ENCODE measurements around the gene ROBO1. TPM values are rescaled to one million over a fixed set of nuclear protein-coding genes. Genes with fewer than 3 reads are reported as not detected.

ROBO1 gene
- total and polyA plus RNA-seq, 3 experiments from 2014 or later = 0.54 to 0.59 (median 0.55) TPM

GRCh38 chr3:78614486-78614885 is 1153.3 kb downstream of the ROBO1 start:
- no peaks in the 10 kb centered on the region for H3K36me3 Mint-ChIP-seq
- Histone ChIP-seq H3K4me1 (ENCODE audit: insufficient read depth, low read length) (no peaks in the 10 kb centered on the region), H3K36me3 (ENCODE audit: insufficient read depth, low read length) (no peaks in the 10 kb centered on the region), H3K27ac (ENCODE audit: low read depth, low read length) (no peak overlapping the region), H3K4me3 (ENCODE audit: low read length) (no peak overlapping the region), H3K9me3 (ENCODE audit: low read length) (no peaks in the 10 kb centered on the region), H3K27me3 (ENCODE audit: insufficient read depth, low read length, poor library complexity, severe bottlenecking) (no peaks in the 10 kb centered on the region)
- CTCF ChIA-PET = no interaction called here
- POLR2A ChIA-PET = no interaction called here
- H3K27ac Mint-ChIP-seq = no peak overlapping the region
- peaks cover 4 to 11% (median 9%) of the 10 kb centered on the region in 5 donors for H3K9me3 Mint-ChIP-seq
- H3K4me3 Mint-ChIP-seq = no peak overlapping the region
- H3K4me1 Mint-ChIP-seq = no peaks in the 10 kb centered on the region
- no peaks in the 10 kb centered on the region for H3K27me3 Mint-ChIP-seq
- DNase-seq = no peak

GRCh38 chr3:78613421-78613879 is 1154.3 kb downstream of the ROBO1 start:
- no peaks in the 10 kb centered on the region for H3K27me3 Mint-ChIP-seq
- H3K27me3 ChIP-seq (ENCODE audit: insufficient read depth, low read length, poor library complexity, severe bottlenecking) = no peaks in the 10 kb centered on the region
- H3K9me3 Mint-ChIP-seq = peaks cover 2 to 15% (median 4%) of the 10 kb centered on the region in 5 donors
- H3K9me3 ChIP-seq (ENCODE audit: low read length) = no peaks in the 10 kb centered on the region
- H3K27ac Mint-ChIP-seq = no peak overlapping the region
- ChIA-PET POLR2A (no interaction called here), CTCF (no interaction called here)
- H3K4me1 Mint-ChIP-seq = no peaks in the 10 kb centered on the region
- no peaks in the 10 kb centered on the region for H3K4me1 ChIP-seq (ENCODE audit: insufficient read depth, low read length)
- no peak overlapping the region for H3K4me3 Mint-ChIP-seq
- no peak overlapping the region for H3K4me3 ChIP-seq (ENCODE audit: low read length)
- no peaks in the 10 kb centered on the region for H3K36me3 Mint-ChIP-seq
- DNase-seq = no peak
- no peaks in the 10 kb centered on the region for H3K36me3 ChIP-seq (ENCODE audit: insufficient read depth, low read length)
- no peak overlapping the region for H3K27ac ChIP-seq (ENCODE audit: low read depth, low read length)

- Mint-ChIP-seq H3K27ac (no peak overlapping the region), H3K9me3 (peaks cover 2 to 19% (median 4%) of the 10 kb centered on the region in 5 donors), H3K27me3 (no peaks in the 10 kb centered on the region), H3K4me3 (peak overlapping the region in 1 of 7 donors; percentile 4), H3K36me3 (no peaks in the 10 kb centered on the region), H3K4me1 (no peaks in the 10 kb centered on the region)
- H3K4me1 ChIP-seq (ENCODE audit: insufficient read depth, low read length) = no peaks in the 10 kb centered on the region
- DNase-seq = no peak
- H3K9me3 ChIP-seq (ENCODE audit: low read length) = no peaks in the 10 kb centered on the region
- ChIA-PET POLR2A (no interaction called here), CTCF (no interaction called here)
- H3K27me3 ChIP-seq (ENCODE audit: insufficient read depth, low read length, poor library complexity, severe bottlenecking) = no peaks in the 10 kb centered on the region
- H3K4me3 ChIP-seq (ENCODE audit: low read length) = no peak overlapping the region
- no peak overlapping the region for H3K27ac ChIP-seq (ENCODE audit: low read depth, low read length)
- H3K36me3 ChIP-seq (ENCODE audit: insufficient read depth, low read length) = no peaks in the 10 kb centered on the region
These were observed 1156.5 kb downstream of the ROBO1 start for GRCh38 chr3:78611278-78611677.

- Mint-ChIP-seq H3K4me3 (no peak overlapping the region), H3K27ac (no peak overlapping the region), H3K36me3 (no peaks in the 10 kb centered on the region), H3K4me1 (no peaks in the 10 kb centered on the region), H3K9me3 (peaks cover 2 to 25% (median 4%) of the 10 kb centered on the region in 5 donors), H3K27me3 (no peaks in the 10 kb centered on the region)
- Histone ChIP-seq H3K4me1 (ENCODE audit: insufficient read depth, low read length) (no peaks in the 10 kb centered on the region), H3K4me3 (ENCODE audit: low read length) (no peak overlapping the region), H3K9me3 (ENCODE audit: low read length) (no peaks in the 10 kb centered on the region), H3K27me3 (ENCODE audit: insufficient read depth, low read length, poor library complexity, severe bottlenecking) (no peaks in the 10 kb centered on the region), H3K36me3 (ENCODE audit: insufficient read depth, low read length) (no peaks in the 10 kb centered on the region), H3K27ac (ENCODE audit: low read depth, low read length) (no peak overlapping the region)
- POLR2A ChIA-PET = no interaction called here
- no peak for DNase-seq
- CTCF ChIA-PET = no interaction called here
These were observed 1157.2 kb downstream of the ROBO1 start for GRCh38 chr3:78610462-78611125.

GRCh38 chr3:78606756-78607155 is 1161.0 kb downstream of the ROBO1 start:
- no peaks in the 10 kb centered on the region for H3K27me3 Mint-ChIP-seq

GRCh38 chr3:78605178-78605577 is 1162.6 kb downstream of the ROBO1 start:
- Histone ChIP-seq H3K27me3 (ENCODE audit: insufficient read depth, low read length, poor library complexity, severe bottlenecking) (no peaks in the 10 kb centered on the region), H3K27ac (ENCODE audit: low read depth, low read length) (no peak overlapping the region), H3K4me1 (ENCODE audit: insufficient read depth, low read length) (no peaks in the 10 kb centered on the region), H3K36me3 (ENCODE audit: insufficient read depth, low read length) (no peaks in the 10 kb centered on the region), H3K4me3 (ENCODE audit: low read length) (no peak overlapping the region), H3K9me3 (ENCODE audit: low read length) (no peaks in the 10 kb centered on the region)
- H3K36me3 Mint-ChIP-seq = no peaks in the 10 kb centered on the region
- DNase-seq = no peak
- peaks cover 5 to 31% (median 9%) of the 10 kb centered on the region in 5 donors for H3K9me3 Mint-ChIP-seq
- no peaks in the 10 kb centered on the region for H3K27me3 Mint-ChIP-seq
- no peaks in the 10 kb centered on the region for H3K4me1 Mint-ChIP-seq
- POLR2A ChIA-PET = no interaction called here
- CTCF ChIA-PET = no interaction called here
- H3K27ac Mint-ChIP-seq = no peak overlapping the region
- no peak overlapping the region for H3K4me3 Mint-ChIP-seq

More at GRCh38 chr3:78606756-78607155, 1161.0 kb downstream of the ROBO1 start:
- Histone ChIP-seq H3K27me3 (ENCODE audit: insufficient read depth, low read length, poor library complexity, severe bottlenecking) (no peaks in the 10 kb centered on the region), H3K4me3 (ENCODE audit: low read length) (no peak overlapping the region), H3K27ac (ENCODE audit: low read depth, low read length) (no peak overlapping the region), H3K9me3 (ENCODE audit: low read length) (no peaks in the 10 kb centered on the region), H3K4me1 (ENCODE audit: insufficient read depth, low read length) (no peaks in the 10 kb centered on the region), H3K36me3 (ENCODE audit: insufficient read depth, low read length) (no peaks in the 10 kb centered on the region)
- ChIA-PET POLR2A (no interaction called here), CTCF (no interaction called here)
- Mint-ChIP-seq H3K9me3 (peaks cover 5 to 38% (median 9%) of the 10 kb centered on the region in 5 donors), H3K36me3 (no peaks in the 10 kb centered on the region), H3K4me1 (no peaks in the 10 kb centered on the region), H3K4me3 (no peak overlapping the region), H3K27ac (no peak overlapping the region)
- DNase-seq = no peak

GRCh38 chr3:78604341-78604740 is 1163.5 kb downstream of the ROBO1 start:
- ChIA-PET POLR2A (no interaction called here), CTCF (no interaction called here)
- no peak overlapping the region for H3K4me3 ChIP-seq (ENCODE audit: low read length)
- no peak for DNase-seq
- H3K4me1 ChIP-seq (ENCODE audit: insufficient read depth, low read length) = no peaks in the 10 kb centered on the region
- Mint-ChIP-seq H3K4me3 (no peak overlapping the region), H3K27me3 (no peaks in the 10 kb centered on the region), H3K4me1 (no peaks in the 10 kb centered on the region), H3K9me3 (peaks cover 5 to 31% (median 9%) of the 10 kb centered on the region in 5 donors), H3K27ac (no peak overlapping the region), H3K36me3 (no peaks in the 10 kb centered on the region)
- no peaks in the 10 kb centered on the region for H3K27me3 ChIP-seq (ENCODE audit: insufficient read depth, low read length, poor library complexity, severe bottlenecking)
- H3K9me3 ChIP-seq (ENCODE audit: low read length) = no peaks in the 10 kb centered on the region
- no peaks in the 10 kb centered on the region for H3K36me3 ChIP-seq (ENCODE audit: insufficient read depth, low read length)
- H3K27ac ChIP-seq (ENCODE audit: low read depth, low read length) = no peak overlapping the region

- Mint-ChIP-seq H3K4me3 (no peak overlapping the region), H3K9me3 (peaks cover 3 to 31% (median 7%) of the 10 kb centered on the region in 5 donors), H3K4me1 (no peaks in the 10 kb centered on the region), H3K27me3 (no peaks in the 10 kb centered on the region), H3K36me3 (no peaks in the 10 kb centered on the region), H3K27ac (no peak overlapping the region)
- Histone ChIP-seq H3K4me1 (ENCODE audit: insufficient read depth, low read length) (no peaks in the 10 kb centered on the region), H3K9me3 (ENCODE audit: low read length) (no peaks in the 10 kb centered on the region), H3K27me3 (ENCODE audit: insufficient read depth, low read length, poor library complexity, severe bottlenecking) (no peaks in the 10 kb centered on the region), H3K27ac (ENCODE audit: low read depth, low read length) (no peak overlapping the region), H3K4me3 (ENCODE audit: low read length) (no peak overlapping the region), H3K36me3 (ENCODE audit: insufficient read depth, low read length) (no peaks in the 10 kb centered on the region)
- DNase-seq = no peak
- ChIA-PET POLR2A (no interaction called here), CTCF (no interaction called here)
These were observed 1166.5 kb downstream of the ROBO1 start for GRCh38 chr3:78601249-78601648.
